CD14-positive monocyte (primary cell): Measurements from ENCODE around the gene KLHL10. TPM values are rescaled to one million over a fixed set of nuclear protein-coding genes. Genes with fewer than 3 reads are reported as not detected.

Source experiments
- DNase-seq, 3 donors: peaks; one replicate each; pipeline ENCODE4 v3.0.0-alpha.2; 2011 to 2022
- H2AFZ ChIP-seq: 2 replicates; pipeline ENCODE4 v1.6.0; 2012; ENCODE audit warnings: mild to moderate bottlenecking, low read depth, low read length, inconsistent platforms; ENCODE audit not compliant: insufficient read depth, poor library complexity, severe bottlenecking
- H3K27ac ChIP-seq, 2 donors: 1 replicate in 1 of 2; 2 replicates in 1 of 2; pipeline ENCODE4 v1.5.1; 2012 to 2013; ENCODE audit warnings: low read length in 2 of 2, control low read depth in 1 of 2, inconsistent platforms in 1 of 2, low read depth in 1 of 2, mild to moderate bottlenecking in 1 of 2
- H3K27me3 ChIP-seq, 2 donors: one replicate each; pipeline versions ENCODE4 v1.6.0 to v1.6.1; 2011 to 2013; ENCODE audit warnings: low read length in 2 of 2; ENCODE audit not compliant: control insufficient read depth in 2 of 2, insufficient read depth in 2 of 2
- H3K36me3 ChIP-seq, 2 donors: replicated peaks in 1 of 2; 1 replicate in 1 of 2; 2 replicates in 1 of 2; pipeline versions ENCODE4 v1.5.1 to v1.6.1; 2012 to 2013; ENCODE audit warnings: low read length in 2 of 2, control low read depth in 1 of 2, inconsistent platforms in 1 of 2, mild to moderate bottlenecking in 1 of 2; ENCODE audit not compliant: insufficient read depth in 2 of 2, control insufficient read depth in 1 of 2
- H3K4me1 ChIP-seq, 2 donors: 1 replicate in 1 of 2; 2 replicates in 1 of 2; pipeline versions ENCODE4 v1.5.1 to v1.6.1; 2012 to 2013; ENCODE audit warnings: low read length in 2 of 2, control low read depth in 1 of 2, inconsistent platforms in 1 of 2, mild to moderate bottlenecking in 1 of 2, moderate library complexity in 1 of 2; ENCODE audit not compliant: insufficient read depth in 2 of 2, control insufficient read depth in 1 of 2
- H3K4me2 ChIP-seq: replicated peaks from 2 replicates; pipeline ENCODE3; 2012; ENCODE audit warnings: low read length, moderate library complexity, mild to moderate bottlenecking; ENCODE audit not compliant: poor library complexity, severe bottlenecking; ENCODE audit errors: extremely low read depth
- H3K4me3 ChIP-seq, 3 experiments: fragments of 200-600 bp in 1 of 3; sonication (generic) in 1 of 3; replicated peaks in 1 of 3; 1 replicate in 2 of 3; 2 replicates in 1 of 3; pipeline ENCODE4 v1.5.1; 2011 to 2013; ENCODE audit warnings: low read length in 3 of 3, mild to moderate bottlenecking in 3 of 3, control low read depth in 2 of 3, low read depth in 2 of 3, inconsistent platforms in 1 of 3, moderate library complexity in 1 of 3
- H3K79me2 ChIP-seq: 2 replicates; pipeline ENCODE4 v1.6.0; 2012; ENCODE audit warnings: mild to moderate bottlenecking, control low read depth, inconsistent platforms, low read length, moderate library complexity; ENCODE audit not compliant: insufficient read depth
- H3K9ac ChIP-seq: 2 replicates; pipeline ENCODE4 v1.6.0; 2017; ENCODE audit warnings: low read length, mild to moderate bottlenecking; ENCODE audit not compliant: insufficient read depth, poor library complexity, severe bottlenecking
- H3K9me3 ChIP-seq, 2 donors: replicated peaks in 1 of 2; 1 replicate in 1 of 2; 2 replicates in 1 of 2; pipeline versions ENCODE4 v1.5.1 to v1.6.1; 2012 to 2013; ENCODE audit warnings: low read length in 2 of 2, control low read depth in 1 of 2; ENCODE audit not compliant: control insufficient read depth in 1 of 2, insufficient read depth in 1 of 2
- H4K20me1 ChIP-seq: 2 replicates; pipeline ENCODE4 v1.6.0; 2012; ENCODE audit warnings: mild to moderate bottlenecking, low read length, control low read depth, moderate library complexity; ENCODE audit not compliant: insufficient read depth
- H3K27ac Mint-ChIP-seq, 7 donors: one replicate each; pipeline ENCODE4 v1.8.0; 2020; ENCODE audit warnings: mild to moderate bottlenecking in 7 of 7, mixed read lengths in 7 of 7, moderate library complexity in 6 of 7, inconsistent platforms in 2 of 7
- H3K27me3 Mint-ChIP-seq, 3 donors: one replicate each; pipeline ENCODE4 v1.8.0; 2021 to 2022; ENCODE audit warnings: low read depth in 3 of 3, mild to moderate bottlenecking in 3 of 3, mixed read lengths in 3 of 3, moderate library complexity in 3 of 3, inconsistent platforms in 1 of 3
- H3K36me3 Mint-ChIP-seq, 2 donors: one replicate each; pipeline ENCODE4 v1.8.0; 2020; ENCODE audit warnings: mixed read lengths in 2 of 2, inconsistent platforms in 1 of 2, mild to moderate bottlenecking in 1 of 2
- H3K4me1 Mint-ChIP-seq: one replicate; pipeline ENCODE4 v1.8.0; 2020; ENCODE audit warnings: mild to moderate bottlenecking, mixed read lengths
- H3K4me3 Mint-ChIP-seq, 2 donors: one replicate each; pipeline ENCODE4 v1.8.0; 2020; ENCODE audit warnings: mild to moderate bottlenecking in 2 of 2, mixed read lengths in 2 of 2, moderate library complexity in 1 of 2
- H3K9me3 Mint-ChIP-seq, 7 donors: one replicate each; pipeline ENCODE4 v1.8.0; 2020 to 2022; ENCODE audit warnings: mixed read lengths in 7 of 7, mild to moderate bottlenecking in 6 of 7, moderate library complexity in 6 of 7, inconsistent platforms in 2 of 7
- CTCF ChIP-seq: fragments of 200-600 bp; IDR thresholded peaks from one replicate; pipeline ENCODE4 v1.8.0; 2022; ENCODE audit warnings: antibody characterized with exemption, mild to moderate bottlenecking
- WGBS: methylation state at CpG from one replicate; pipeline ENCODE4 v1.1.5; 2013; ENCODE audit warnings: missing lambda C conversion rate; ENCODE audit not compliant: insufficient coverage; 5-methylcytosine and 5-hydroxymethylcytosine counted together
- intact Hi-C, 2 donors: fragments of 100-400 bp; cut with micrococcal nuclease; formaldehyde crosslinking; loops; one replicate each; pipeline versions ENCODE4 v1.15.0 to v1.15.1; 2023
- polyA plus RNA-seq, 3 donors: library from polyadenylated mRNA; depleted of rRNA in 1 of 3; unstranded in 2 of 3; stranded (reverse) in 1 of 3; fragments of 300-500 nt in 2 of 3; fragments of >200 nt in 1 of 3; fragmentation: Illumina TruSeq in 2 of 3; gene quantifications; 1 replicate in 2 of 3; 2 replicates in 1 of 3; pipeline ENCODE4 v1.2.3, GENCODE V29; 2012 to 2021

KLHL10 gene
- polyA plus RNA-seq, 3 donors, result 0.15 TPM; not detected in 2

GRCh38 chr17:41818024-41818423, 19.6 kb upstream of the KLHL10 start:
- Histone ChIP-seq H3K27me3 (peaks cover 1 to 14% of the 10 kb centered on the region in 2 donors), H3K27ac (no peak overlapping the region), H2AFZ (no peak overlapping the region), H3K79me2 (no peaks in the 10 kb centered on the region), H3K4me1 (no peaks in the 10 kb centered on the region), H3K36me3 (no peaks in the 10 kb centered on the region), H3K4me3 (no peak overlapping the region), H3K9ac (no peak overlapping the region), H3K9me3 (no peaks in the 10 kb centered on the region), H3K4me2 (no peak overlapping the region), H4K20me1 (no peaks in the 10 kb centered on the region)
- peaks cover 6 to 17% (median 13%) of the 10 kb centered on the region in 3 donors for H3K27me3 Mint-ChIP-seq
- TF ChIP-seq CTCF, result no peak
- 100% methylated on average over 10 of the region's 20 CpGs for WGBS
- no peak overlapping the region for H3K4me3 Mint-ChIP-seq
- no peak overlapping the region for H3K27ac Mint-ChIP-seq
- peaks cover 0 to 2% of the 10 kb centered on the region in 2 donors for H3K36me3 Mint-ChIP-seq
- no peaks in the 10 kb centered on the region for H3K4me1 Mint-ChIP-seq
- H3K9me3 Mint-ChIP-seq, result peaks cover 0 to 2% (median 0%) of the 10 kb centered on the region in 7 donors
- intact Hi-C loops, result no loop called here
- no peak for DNase-seq

GRCh38 chr17:41821776-41822175, 15.8 kb upstream of the KLHL10 start:
- no peaks in the 10 kb centered on the region for H3K27me3 ChIP-seq
- no peaks in the 10 kb centered on the region for H3K79me2 ChIP-seq
- peaks cover 0 to 4% of the 10 kb centered on the region in 2 donors for H3K36me3 ChIP-seq
- intact Hi-C loops, result no loop called here
- WGBS, result 100% methylated on average over 11 of the region's 14 CpGs
- H3K36me3 Mint-ChIP-seq, result peaks cover 0 to 2% of the 10 kb centered on the region in 2 donors
- no peak overlapping the region for H3K4me3 ChIP-seq
- no peak for DNase-seq
- no peaks in the 10 kb centered on the region for H4K20me1 ChIP-seq
- no peak overlapping the region for H3K27ac Mint-ChIP-seq
- no peaks in the 10 kb centered on the region for H3K9me3 ChIP-seq
- peaks cover 0 to 4% (median 1%) of the 10 kb centered on the region in 3 donors for H3K27me3 Mint-ChIP-seq
- no peak for TF ChIP-seq CTCF
- no peak overlapping the region for H3K27ac ChIP-seq
- no peak overlapping the region for H3K4me3 Mint-ChIP-seq
- H3K4me1 ChIP-seq, result no peaks in the 10 kb centered on the region
- H3K4me1 Mint-ChIP-seq, result no peaks in the 10 kb centered on the region
- peaks cover 0 to 2% (median 0%) of the 10 kb centered on the region in 7 donors for H3K9me3 Mint-ChIP-seq
- H3K4me2 ChIP-seq, result no peak overlapping the region
- no peak overlapping the region for H3K9ac ChIP-seq
- no peak overlapping the region for H2AFZ ChIP-seq
